AG09309 (cell line): Measurements from ENCODE around the gene PCDHGB1.
A peak's percentile ranks its signal among the peaks of the same experiment; 100 is the strongest.
"Not testable (repeated sequence)": the region's sequence is repeated elsewhere in the genome, so short reads cannot be mapped to it uniquely, and the experiment has no call there.

Experiments used
- DNase-seq: peaks from one replicate; pipeline ENCODE4 v3.0.0-alpha.2; 2010; ENCODE audit warnings: low read depth
- H3K4me3 ChIP-seq: 2 replicates; pipeline ENCODE4 v1.5.1; 2011; ENCODE audit warnings: mild to moderate bottlenecking, low read depth, low read length, moderate library complexity; ENCODE audit not compliant: control insufficient read depth
- TF ChIP-seq, protein P1 (sequence below): IDR thresholded peaks from 2 replicates; pipeline ENCODE4 v1.5.1; 2011; ENCODE audit warnings: mild to moderate bottlenecking, low read depth, low read length, inconsistent platforms; ENCODE audit not compliant: insufficient read depth, control insufficient read depth; ENCODE audit errors: missing control alignments

Gene PCDHGB1

DNA sequence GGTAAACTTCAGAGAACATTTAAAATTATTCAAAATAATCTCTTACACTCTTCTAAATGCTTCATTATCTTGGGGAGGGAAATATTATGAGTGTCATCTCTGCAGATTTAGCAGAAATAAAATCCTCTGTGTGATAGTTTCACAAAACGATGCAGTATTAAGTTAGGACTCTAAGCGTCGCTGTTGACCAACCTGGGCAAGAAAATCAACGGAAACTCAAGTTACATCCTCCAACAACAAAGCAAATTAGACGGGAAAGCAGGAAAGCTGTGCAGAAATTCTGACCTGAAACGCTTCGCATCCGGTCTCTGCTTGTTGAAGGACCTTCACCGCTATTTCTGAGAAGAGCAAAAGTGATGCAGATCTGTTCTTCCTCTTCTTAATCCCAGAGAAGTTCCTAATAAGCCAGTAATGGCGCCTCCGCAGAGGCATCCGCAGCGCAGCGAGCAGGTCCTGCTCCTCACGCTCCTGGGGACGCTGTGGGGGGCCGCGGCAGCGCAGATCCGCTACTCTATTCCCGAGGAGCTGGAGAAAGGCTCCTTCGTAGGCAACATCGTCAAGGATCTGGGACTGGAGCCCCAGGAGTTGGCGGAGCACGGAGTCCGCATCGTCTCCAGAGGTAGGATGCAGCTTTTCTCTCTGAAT, 23.9 kb downstream of the PCDHGB1 start, which contains the start of gene PCDHGA6:
PCDHGA6 (plus strand) TSS at position 219 of the 645 bp plus-strand sequence; CDS start at position 412, 193 bp downstream.
- TF ChIP-seq, protein P1, sequence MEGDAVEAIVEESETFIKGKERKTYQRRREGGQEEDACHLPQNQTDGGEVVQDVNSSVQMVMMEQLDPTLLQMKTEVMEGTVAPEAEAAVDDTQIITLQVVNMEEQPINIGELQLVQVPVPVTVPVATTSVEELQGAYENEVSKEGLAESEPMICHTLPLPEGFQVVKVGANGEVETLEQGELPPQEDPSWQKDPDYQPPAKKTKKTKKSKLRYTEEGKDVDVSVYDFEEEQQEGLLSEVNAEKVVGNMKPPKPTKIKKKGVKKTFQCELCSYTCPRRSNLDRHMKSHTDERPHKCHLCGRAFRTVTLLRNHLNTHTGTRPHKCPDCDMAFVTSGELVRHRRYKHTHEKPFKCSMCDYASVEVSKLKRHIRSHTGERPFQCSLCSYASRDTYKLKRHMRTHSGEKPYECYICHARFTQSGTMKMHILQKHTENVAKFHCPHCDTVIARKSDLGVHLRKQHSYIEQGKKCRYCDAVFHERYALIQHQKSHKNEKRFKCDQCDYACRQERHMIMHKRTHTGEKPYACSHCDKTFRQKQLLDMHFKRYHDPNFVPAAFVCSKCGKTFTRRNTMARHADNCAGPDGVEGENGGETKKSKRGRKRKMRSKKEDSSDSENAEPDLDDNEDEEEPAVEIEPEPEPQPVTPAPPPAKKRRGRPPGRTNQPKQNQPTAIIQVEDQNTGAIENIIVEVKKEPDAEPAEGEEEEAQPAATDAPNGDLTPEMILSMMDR, result peak; percentile 66
- H3K4me3 ChIP-seq, result peak within 1 kb of the TSS; percentile 39
- no peak for DNase-seq

DNA sequence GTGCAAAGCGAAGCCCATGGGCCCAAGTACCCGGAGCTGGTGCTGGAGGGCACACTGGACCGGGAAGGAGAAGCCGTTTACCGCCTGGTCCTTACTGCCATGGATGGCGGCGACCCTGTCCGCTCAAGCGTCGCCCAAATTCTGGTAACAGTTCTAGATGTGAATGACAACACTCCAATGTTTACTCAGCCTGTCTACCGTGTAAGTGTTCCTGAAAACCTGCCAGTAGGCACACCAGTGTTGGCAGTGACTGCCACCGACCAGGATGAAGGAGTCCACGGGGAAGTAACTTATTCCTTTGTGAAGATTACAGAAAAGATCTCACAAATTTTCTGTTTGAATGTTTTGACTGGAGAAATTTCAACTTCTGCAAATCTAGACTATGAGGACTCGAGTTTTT, 24.7 kb downstream of the PCDHGB1 start:
- TF ChIP-seq, protein P1, result no peak
- no peak overlapping the region; the same call in 1 of the 2 replicates for H3K4me3 ChIP-seq
- DNase-seq, result no peak

DNA sequence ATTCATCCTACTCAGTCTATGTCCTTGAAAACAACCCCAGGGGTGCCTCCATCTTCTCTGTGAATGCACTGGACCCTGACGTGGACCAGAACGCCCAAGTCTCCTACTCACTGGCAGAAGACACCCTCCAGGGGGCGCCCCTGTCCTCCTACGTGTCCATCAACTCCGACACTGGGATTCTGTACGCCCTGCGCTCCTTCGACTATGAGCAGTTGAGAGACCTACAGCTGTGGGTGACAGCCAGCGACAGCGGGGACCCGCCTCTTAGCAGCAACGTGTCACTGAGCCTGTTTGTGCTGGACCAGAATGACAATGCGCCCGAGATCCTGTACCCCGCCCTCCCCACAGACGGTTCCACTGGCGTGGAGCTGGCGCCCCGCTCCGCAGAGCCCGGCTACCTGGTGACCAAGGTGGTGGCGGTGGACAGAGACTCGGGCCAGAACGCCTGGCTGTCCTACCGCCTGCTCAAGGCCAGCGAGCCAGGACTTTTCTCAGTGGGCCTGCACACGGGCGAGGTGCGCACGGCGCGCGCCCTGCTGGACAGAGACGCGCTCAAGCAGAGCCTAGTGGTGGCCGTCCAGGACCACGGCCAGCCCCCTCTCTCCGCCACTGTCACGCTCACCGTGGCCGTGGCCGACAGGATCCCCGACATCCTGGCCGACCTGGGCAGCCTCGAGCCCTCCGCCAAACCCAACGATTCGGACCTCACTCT, 25.7 kb downstream of the PCDHGB1 start:
- DNase-seq, result not testable (repeated sequence)
- TF ChIP-seq, protein P1, result peak; percentile 17

DNA sequence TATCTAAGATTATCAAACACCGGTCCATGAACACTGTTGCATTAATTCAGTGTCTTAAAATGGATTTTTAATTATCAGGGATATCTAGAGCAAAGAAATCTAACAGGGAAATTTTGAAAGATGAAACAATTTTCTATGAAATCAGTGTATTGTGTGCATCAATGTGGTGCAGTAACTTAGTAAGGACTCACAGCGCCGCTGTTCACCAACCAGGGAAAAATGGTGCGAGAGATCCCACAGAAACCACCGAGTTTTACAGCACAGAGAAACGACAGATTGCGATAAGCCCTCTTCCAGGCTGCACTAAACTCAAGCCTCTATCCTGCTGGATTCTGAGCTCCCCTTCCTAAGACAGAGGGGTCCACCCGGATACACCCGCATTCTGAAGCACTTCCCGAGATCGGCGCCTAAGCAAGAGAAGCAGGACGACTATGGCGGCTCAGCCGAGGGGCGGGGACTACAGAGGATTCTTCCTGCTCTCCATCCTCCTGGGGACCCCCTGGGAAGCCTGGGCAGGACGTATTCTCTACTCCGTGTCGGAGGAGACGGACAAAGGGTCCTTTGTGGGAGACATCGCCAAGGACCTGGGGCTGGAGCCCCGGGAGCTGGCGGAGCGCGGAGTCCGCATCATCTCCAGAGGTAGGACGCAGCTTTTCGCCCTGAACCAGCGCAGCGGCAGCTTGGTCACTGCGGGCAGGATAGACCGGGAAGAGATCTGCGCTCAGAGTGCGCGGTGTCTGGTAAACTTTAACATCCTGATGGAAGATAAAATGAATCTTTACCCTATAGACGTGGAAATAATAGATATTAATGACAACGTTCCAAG, 32.8 kb downstream of the PCDHGB1 start, which contains the start of gene PCDHGA7:
PCDHGA7 (plus strand) TSS at position 274 of the 826 bp plus-strand sequence; CDS start at position 432, 158 bp downstream.
- TF ChIP-seq, protein P1, result peak; percentile 62
- H3K4me3 ChIP-seq, result peak within 1 kb of the TSS; percentile 65
- no peak for DNase-seq

More for the DNA sequence above, 25.7 kb downstream of the PCDHGB1 start:
- not testable (repeated sequence) for H3K4me3 ChIP-seq

DNA sequence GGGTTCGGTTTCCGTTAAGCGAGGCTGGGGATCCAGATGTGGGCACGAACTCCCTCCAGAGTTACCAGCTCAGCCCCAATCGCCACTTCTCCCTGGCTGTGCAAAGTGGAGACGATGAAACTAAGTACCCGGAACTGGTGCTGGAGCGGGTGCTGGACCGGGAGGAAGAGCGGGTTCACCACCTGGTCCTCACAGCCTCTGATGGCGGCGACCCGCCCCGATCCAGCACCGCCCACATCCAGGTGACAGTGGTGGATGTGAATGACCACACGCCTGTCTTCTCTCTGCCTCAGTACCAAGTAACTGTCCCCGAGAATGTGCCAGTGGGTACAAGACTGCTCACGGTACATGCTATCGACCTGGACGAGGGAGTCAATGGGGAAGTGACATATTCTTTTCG, 33.4 kb downstream of the PCDHGB1 start:
- no peak for DNase-seq
- H3K4me3 ChIP-seq, result peak overlapping the region; percentile 65
- TF ChIP-seq, protein P1, result no peak
